Keratinocyte (primary cell): ENCODE data around the gene IFT43. TPM values are rescaled to one million over a fixed set of nuclear protein-coding genes. Genes with fewer than 3 reads are reported as not detected.

ENCODE experiments used
- DNase-seq: peaks from one replicate; pipeline ENCODE4 v3.0.0-alpha.2; 2011; ENCODE audit warnings: low read depth, missing footprints, low spot score
- FAIRE-seq: peaks from 2 replicates; lab custom pipeline; 2011; peaks lifted over from hg19 to GRCh38; lab: Jason Lieb, UNC
- H2AFZ ChIP-seq: 2 replicates; pipeline ENCODE4 v1.6.0; 2012; ENCODE audit warnings: low read length, control low read depth, inconsistent platforms; ENCODE audit not compliant: control insufficient read depth
- H3K27ac ChIP-seq: 2 replicates; pipeline ENCODE4 v1.5.1; 2011; ENCODE audit warnings: low read length; ENCODE audit not compliant: control insufficient read depth, insufficient read depth
- H3K27me3 ChIP-seq: 3 replicates; pipeline ENCODE4 v1.6.0; 2011; ENCODE audit warnings: low read length; ENCODE audit not compliant: control insufficient read depth, insufficient read depth; ENCODE audit errors: extremely low read depth
- H3K36me3 ChIP-seq, 2 experiments: 2 replicates in 1 of 2; 3 replicates in 1 of 2; pipeline ENCODE4 v1.5.1; 2011; ENCODE audit warnings: low read length in 2 of 2, mild to moderate bottlenecking in 1 of 2; ENCODE audit not compliant: control insufficient read depth in 2 of 2, insufficient read depth in 2 of 2; ENCODE audit errors: extremely low read depth in 1 of 2
- H3K4me1 ChIP-seq: 3 replicates; pipeline ENCODE4 v1.5.1; 2011; ENCODE audit warnings: low read length; ENCODE audit not compliant: control insufficient read depth, insufficient read depth; ENCODE audit errors: extremely low read depth
- H3K4me2 ChIP-seq: 3 replicates; pipeline ENCODE4 v1.6.0; 2011; ENCODE audit warnings: low read depth, low read length; ENCODE audit not compliant: control insufficient read depth, insufficient read depth; ENCODE audit errors: extremely low read depth
- H3K4me3 ChIP-seq, 3 experiments: fragments of 200-600 bp in 1 of 3; sonication (generic) in 1 of 3; 2 replicates in 2 of 3; 3 replicates in 1 of 3; pipeline ENCODE4 v1.5.1; 2011 to 2016; ENCODE audit warnings: low read length in 3 of 3, mild to moderate bottlenecking in 3 of 3, control low read depth in 2 of 3, inconsistent platforms in 1 of 3, low read depth in 1 of 3, mixed read lengths in 1 of 3, mixed run types in 1 of 3, moderate library complexity in 1 of 3; ENCODE audit not compliant: control insufficient read depth in 2 of 3, insufficient read depth in 2 of 3; ENCODE audit errors: extremely low read depth in 1 of 3
- H3K79me2 ChIP-seq: 2 replicates; pipeline ENCODE4 v1.6.0; 2012; ENCODE audit warnings: low read length; ENCODE audit not compliant: control insufficient read depth, insufficient read depth
- H3K9ac ChIP-seq: 3 replicates; pipeline ENCODE4 v1.6.0; 2011; ENCODE audit warnings: low read length; ENCODE audit not compliant: control insufficient read depth, insufficient read depth; ENCODE audit errors: extremely low read depth
- H3K9me1 ChIP-seq: 3 replicates; pipeline ENCODE4 v1.6.0; 2011; ENCODE audit warnings: low read length; ENCODE audit not compliant: control insufficient read depth, insufficient read depth; ENCODE audit errors: extremely low read depth
- H3K9me3 ChIP-seq: 2 replicates; pipeline ENCODE4 v1.5.1; 2012; ENCODE audit warnings: low read depth, low read length; ENCODE audit not compliant: control insufficient read depth
- H4K20me1 ChIP-seq: 3 replicates; pipeline ENCODE4 v1.6.0; 2011; ENCODE audit warnings: low read length; ENCODE audit not compliant: control insufficient read depth, insufficient read depth; ENCODE audit errors: extremely low read depth
- CTCF ChIP-seq, 3 experiments: IDR thresholded peaks in 1 of 3; conservative IDR thresholded peaks in 1 of 3; optimal IDR thresholded peaks in 1 of 3; 2 replicates in 2 of 3; 3 replicates in 1 of 3; pipeline versions ENCODE3 to v1.5.1; 2011; ENCODE audit warnings: low read length in 3 of 3, mild to moderate bottlenecking in 3 of 3, moderate library complexity in 2 of 3, control low read depth in 1 of 3, inconsistent platforms in 1 of 3; ENCODE audit not compliant: insufficient read depth in 2 of 3; ENCODE audit errors: extremely low read depth in 1 of 3
- EZH2 ChIP-seq: IDR thresholded peaks from one replicate; pipeline ENCODE4 v1.6.1; 2012; ENCODE audit warnings: inconsistent platforms, mild to moderate bottlenecking, low read length, moderate library complexity
- dilution Hi-C: fragments of 300-500 bp; cut with MboI; formaldehyde crosslinking; loops from one replicate; pipeline ENCODE4 v1.7.0; 2020; ENCODE audit warnings: low sequenced_read_pairs; ENCODE audit not compliant: extremely low pct_ligation_motif_present
- polyA plus RNA-seq, 5 experiments: library from polyadenylated mRNA; depleted of rRNA in 3 of 5; stranded (reverse) in 3 of 5; stranded (forward) in 1 of 5; unstranded in 1 of 5; fragments of >200 nt; gene quantifications; 1 replicate in 1 of 5; 2 replicates in 3 of 5; 3 replicates in 1 of 5; pipeline versions ENCODE4 v1.2.1 to v1.2.3, GENCODE V29; 2011 to 2012; ENCODE audit warnings: missing spikeins in 2 of 5, low read depth in 1 of 5, low replicate concordance in 1 of 5

The IFT43 gene
- polyA plus RNA-seq, 1 donor (not counting 4 experiments of a cell fraction or from before 2014, with no cell fraction given) = 41.6 TPM

- Histone ChIP-seq H3K9ac (no peak overlapping the region), H3K4me1 (no peaks in the 10 kb centered on the region), H3K4me3 (no peak overlapping the region), H3K9me1 (no peaks in the 10 kb centered on the region), H3K27me3 (no peaks in the 10 kb centered on the region), H3K36me3 (peaks cover 0 to 4% of the 10 kb centered on the region in 2 experiments), H3K79me2 (no peaks in the 10 kb centered on the region), H3K27ac (no peak overlapping the region), H4K20me1 (no peaks in the 10 kb centered on the region), H3K9me3 (no peaks in the 10 kb centered on the region), H3K4me2 (no peak overlapping the region), H2AFZ (no peak overlapping the region)
- TF ChIP-seq CTCF (optimal IDR thresholded peaks at IDR 0.05 in 1 of 3, IDR thresholded peaks at IDR 0.05 in 1 of 3, conservative IDR thresholded peaks at IDR 0.05 in 1 of 3; ENCODE audit: extremely low read depth in 1 of 3, insufficient read depth in 2 of 3, low read length in 3 of 3) (no peak), EZH2 (no peak)
- DNase-seq (no peak), FAIRE-seq (no peak)
- dilution Hi-C loops = no loop called here
Observed at GRCh38 chr14:76045773-76046172, 60.2 kb downstream of the IFT43 start.

DNA sequence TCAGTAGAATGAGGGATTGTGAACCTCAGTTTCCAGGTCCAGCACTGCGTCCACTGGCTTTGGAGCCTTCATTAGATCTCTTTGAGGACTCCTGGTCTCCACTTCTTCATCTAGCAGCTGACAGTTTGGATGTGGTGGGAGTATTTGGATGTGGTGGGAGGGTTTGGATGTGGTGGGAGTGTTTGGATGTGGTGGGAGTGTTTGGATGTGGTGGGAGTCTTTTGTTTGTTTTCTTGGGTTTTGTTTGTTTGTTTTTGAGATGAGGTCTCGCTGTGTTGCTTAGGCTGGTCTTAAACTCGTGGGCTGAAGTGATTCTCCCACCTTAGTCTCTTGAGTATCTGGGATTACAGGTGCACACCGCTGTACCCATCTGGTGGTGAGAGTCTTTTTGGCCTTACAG is 64.7 kb downstream of the IFT43 start:
- no peaks in the 10 kb centered on the region for H3K27me3 ChIP-seq
- H3K9ac ChIP-seq = no peak overlapping the region
- H3K9me1 ChIP-seq = no peaks in the 10 kb centered on the region
- no peak overlapping the region for H3K4me3 ChIP-seq
- no peaks in the 10 kb centered on the region for H3K9me3 ChIP-seq
- no peak overlapping the region for H3K27ac ChIP-seq
- no peak for FAIRE-seq
- H3K36me3 ChIP-seq = no peaks in the 10 kb centered on the region
- no peak for DNase-seq
- no peaks in the 10 kb centered on the region for H3K79me2 ChIP-seq
- H3K4me1 ChIP-seq = no peaks in the 10 kb centered on the region
- H2AFZ ChIP-seq = no peak overlapping the region
- dilution Hi-C loops = no loop called here
- H4K20me1 ChIP-seq = no peaks in the 10 kb centered on the region
- TF ChIP-seq EZH2 (no peak), CTCF (optimal IDR thresholded peaks at IDR 0.05 in 1 of 3, IDR thresholded peaks at IDR 0.05 in 1 of 3, conservative IDR thresholded peaks at IDR 0.05 in 1 of 3; ENCODE audit: extremely low read depth in 1 of 3, insufficient read depth in 2 of 3, low read length in 3 of 3) (no peak)
- H3K4me2 ChIP-seq = no peak overlapping the region
